H1 (cell line): ENCODE data around the gene HOXD11. TPM values are rescaled to one million over a fixed set of nuclear protein-coding genes. Genes with fewer than 3 reads are reported as not detected.

Source experiments
- CTCF ChIA-PET: fragments of 300-600 bp; sonication (Branson Sonifier 250); formaldehyde crosslinking; loops from one replicate; lab custom pipeline; 2021; ENCODE audit not compliant: partially characterized antibody; lab: Charles Lee
- POLR2A ChIA-PET: fragments of 300-600 bp; sonication (Branson Sonifier 250); formaldehyde crosslinking; loops from one replicate; lab custom pipeline; 2021; ENCODE audit warnings: inconsistent platforms; ENCODE audit not compliant: partially characterized antibody; lab: Charles Lee
- DNase-seq, 2 experiments: peaks; one replicate each; pipeline versions ENCODE4 v3.0.0 to v3.0.0-alpha.2; 2010 to 2022; ENCODE audit warnings: low spot score in 2 of 2, low read depth in 1 of 2, mixed read lengths in 1 of 2
- FAIRE-seq: peaks from 2 replicates; lab custom pipeline; 2011; peaks lifted over from hg19 to GRCh38; lab: Jason Lieb, UNC
- H2AFZ ChIP-seq: 2 replicates; pipeline ENCODE4 v1.8.1; 2012; ENCODE audit warnings: low read length, inconsistent platforms
- H2AK5ac ChIP-seq: 2 replicates; pipeline ENCODE4 v1.6.1; 2013; ENCODE audit warnings: low read depth, low read length
- H2BK120ac ChIP-seq: replicated peaks from 2 replicates; pipeline ENCODE3; 2013; ENCODE audit warnings: low read depth, low read length, inconsistent platforms
- H2BK12ac ChIP-seq: 2 replicates; pipeline ENCODE4 v1.6.1; 2013; ENCODE audit warnings: low read depth, low read length
- H2BK15ac ChIP-seq: 2 replicates; pipeline ENCODE4 v1.6.1; 2013; ENCODE audit warnings: low read length
- H2BK20ac ChIP-seq: 2 replicates; pipeline ENCODE4 v1.6.1; 2013; ENCODE audit warnings: low read length
- H2BK5ac ChIP-seq: 2 replicates; pipeline ENCODE4 v1.6.1; 2013; ENCODE audit warnings: low read depth, low read length
- H3K14ac ChIP-seq: 2 replicates; pipeline ENCODE4 v1.6.1; 2013; ENCODE audit warnings: inconsistent platforms; ENCODE audit not compliant: insufficient read length
- H3K18ac ChIP-seq: 2 replicates; pipeline ENCODE4 v1.6.1; 2013; ENCODE audit warnings: low read length; ENCODE audit errors: extremely low read depth
- H3K23ac ChIP-seq: 2 replicates; pipeline ENCODE4 v1.6.1; 2013; ENCODE audit warnings: inconsistent platforms; ENCODE audit not compliant: insufficient read length
- H3K23me2 ChIP-seq: 2 replicates; pipeline ENCODE4 v1.6.1; 2013; ENCODE audit warnings: low read depth, low read length
- H3K27ac ChIP-seq: 2 replicates; pipeline ENCODE4 v1.6.1; 2011; ENCODE audit warnings: low read depth, low read length, inconsistent platforms
- H3K27me3 ChIP-seq, 4 experiments: replicated peaks in 1 of 4; 1 replicate in 1 of 4; 2 replicates in 3 of 4; pipeline versions ENCODE4 v1.6.1 to v1.8.1; 2011 to 2013; ENCODE audit warnings: low read length in 3 of 4, mild to moderate bottlenecking in 3 of 4, inconsistent platforms in 2 of 4, mixed read lengths in 2 of 4, moderate library complexity in 1 of 4; ENCODE audit not compliant: control insufficient read depth in 3 of 4, insufficient read depth in 3 of 4; ENCODE audit errors: extremely low read depth in 1 of 4
- H3K36me3 ChIP-seq, 4 experiments: 2 replicates each; pipeline versions ENCODE4 v1.6.1 to v1.8.1; 2011 to 2013; ENCODE audit warnings: mild to moderate bottlenecking in 4 of 4, low read length in 3 of 4, moderate library complexity in 2 of 4, control low read depth in 1 of 4, inconsistent platforms in 1 of 4; ENCODE audit not compliant: insufficient read depth in 4 of 4, control insufficient read depth in 2 of 4
- H3K4ac ChIP-seq: replicated peaks from 2 replicates; pipeline ENCODE3; 2013; ENCODE audit warnings: low read length, low read depth, mixed read lengths, inconsistent platforms; ENCODE audit not compliant: insufficient read length
- H3K4me1 ChIP-seq, 4 experiments: replicated peaks in 1 of 4; 1 replicate in 1 of 4; 2 replicates in 3 of 4; pipeline versions ENCODE4 v1.6.1 to v1.8.1; 2011 to 2013; ENCODE audit warnings: low read length in 3 of 4, inconsistent platforms in 2 of 4, mixed read lengths in 1 of 4; ENCODE audit not compliant: insufficient read depth in 4 of 4, control insufficient read depth in 3 of 4
- H3K4me2 ChIP-seq, 2 experiments: 2 replicates each; pipeline versions ENCODE4 v1.6.1 to v1.8.1; 2011 to 2013; ENCODE audit warnings: low read depth in 2 of 2, low read length in 2 of 2, control low read depth in 1 of 2, inconsistent platforms in 1 of 2, mild to moderate bottlenecking in 1 of 2; ENCODE audit not compliant: insufficient read depth in 1 of 2
- H3K4me3 ChIP-seq, 4 experiments: fragments of 200-600, 300-600 bp in 1 of 4; sonication (generic), shearing (Covaris generic), sonication (Bioruptor Twin) in 1 of 4; 2 replicates each; pipeline versions ENCODE4 v1.5.1 to v1.8.1; 2011 to 2016; ENCODE audit warnings: low read length in 4 of 4, low read depth in 3 of 4, control low read depth in 2 of 4, inconsistent platforms in 2 of 4, mild to moderate bottlenecking in 2 of 4, mixed read lengths in 1 of 4, moderate library complexity in 1 of 4; ENCODE audit not compliant: insufficient read depth in 2 of 4; ENCODE audit errors: extremely low read depth in 1 of 4
- H3K56ac ChIP-seq: replicated peaks from 2 replicates; pipeline ENCODE3; 2013; ENCODE audit warnings: low read depth, mild to moderate bottlenecking, mixed read lengths, low read length, inconsistent platforms; ENCODE audit not compliant: insufficient read length
- H3K79me1 ChIP-seq: 2 replicates; pipeline ENCODE4 v1.6.1; 2013; ENCODE audit warnings: low read depth, low read length, control low read depth
- H3K79me2 ChIP-seq, 2 experiments: 2 replicates each; pipeline versions ENCODE4 v1.6.1 to v1.8.1; 2012 to 2013; ENCODE audit warnings: low read length in 2 of 2, mild to moderate bottlenecking in 2 of 2, inconsistent platforms in 1 of 2; ENCODE audit not compliant: insufficient read depth in 2 of 2, control insufficient read depth in 1 of 2
- H3K9ac ChIP-seq, 4 experiments: replicated peaks in 1 of 4; 1 replicate in 1 of 4; 2 replicates in 3 of 4; pipeline versions ENCODE4 v1.6.1 to v1.8.1; 2011 to 2013; ENCODE audit warnings: low read depth in 3 of 4, low read length in 3 of 4, control low read depth in 2 of 4, mild to moderate bottlenecking in 2 of 4, moderate library complexity in 2 of 4, inconsistent platforms in 1 of 4; ENCODE audit errors: extremely low read depth in 1 of 4
- H3K9me3 ChIP-seq, 2 experiments: 2 replicates each; pipeline versions ENCODE4 v1.6.1 to v1.8.1; 2012 to 2013; ENCODE audit warnings: mild to moderate bottlenecking in 2 of 2, moderate library complexity in 2 of 2, control low read depth in 1 of 2, inconsistent platforms in 1 of 2, low read depth in 1 of 2, low read length in 1 of 2, mixed read lengths in 1 of 2; ENCODE audit not compliant: insufficient read depth in 2 of 2
- H4K20me1 ChIP-seq, 2 experiments: replicated peaks in 1 of 2; 2 replicates each; pipeline versions ENCODE3 to v1.8.1; 2011 to 2013; ENCODE audit warnings: inconsistent platforms in 2 of 2, low read length in 2 of 2, mild to moderate bottlenecking in 1 of 2; ENCODE audit not compliant: insufficient read depth in 2 of 2, control insufficient read depth in 1 of 2
- H4K5ac ChIP-seq: 2 replicates; pipeline ENCODE4 v1.6.1; 2013; ENCODE audit warnings: low read length, low read depth, mixed read lengths, inconsistent platforms; ENCODE audit not compliant: insufficient read length
- H4K8ac ChIP-seq: 2 replicates; pipeline ENCODE4 v1.8.0; 2013; ENCODE audit warnings: mild to moderate bottlenecking, moderate library complexity, low read length, inconsistent platforms; ENCODE audit not compliant: insufficient read depth; ENCODE audit errors: extremely low read depth
- H4K91ac ChIP-seq: replicated peaks from 2 replicates; pipeline ENCODE3; 2013; ENCODE audit warnings: low read length, mixed read lengths, inconsistent platforms; ENCODE audit not compliant: insufficient read length
- ASH2L ChIP-seq: fragments of 200-600, 300-600 bp; sonication (generic); IDR thresholded peaks from one replicate; pipeline ENCODE4 v1.7.1; 2017; ENCODE audit warnings: low read length
- CHD1 ChIP-seq: IDR thresholded peaks from 2 replicates; pipeline ENCODE4 v1.6.1; 2012; ENCODE audit warnings: low read depth, low read length, improper control_type of control experiment
- EZH2 ChIP-seq: fragments of 200-600 bp; sonication (generic); IDR thresholded peaks from 2 replicates; pipeline ENCODE4 v1.7.1; 2012; ENCODE audit warnings: low read depth, mild to moderate bottlenecking, moderate library complexity, low read length, inconsistent platforms; ENCODE audit not compliant: severe bottlenecking
- KDM5A ChIP-seq: fragments of 200-600 bp; IDR thresholded peaks from 2 replicates; pipeline ENCODE4 v1.7.1; 2012; ENCODE audit warnings: mild to moderate bottlenecking, low read length, inconsistent platforms, mixed read lengths
- MAFK ChIP-seq: IDR thresholded peaks from 2 replicates; pipeline ENCODE4 v1.6.1; 2012; ENCODE audit warnings: low read depth, mild to moderate bottlenecking, improper control_type of control experiment, low read length
- POLR2AphosphoS5 ChIP-seq: IDR thresholded peaks from 2 replicates; pipeline ENCODE4 v1.6.1; 2011; ENCODE audit warnings: low read depth, low read length
- SIN3A ChIP-seq, 2 experiments: IDR thresholded peaks in 1 of 2; conservative IDR thresholded peaks in 1 of 2; 2 replicates each; pipeline ENCODE4 v1.6.1; 2011 to 2012; ENCODE audit warnings: low read length in 2 of 2, improper control_type of control experiment in 1 of 2, low read depth in 1 of 2, mild to moderate bottlenecking in 1 of 2
- SP2 ChIP-seq: IDR thresholded peaks from 2 replicates; pipeline ENCODE4 v1.6.1; 2012; ENCODE audit warnings: mild to moderate bottlenecking, low read length, inconsistent platforms
- SUZ12 ChIP-seq: fragments of 200-600 bp; sonication (generic); IDR thresholded peaks from 2 replicates; pipeline ENCODE4 v1.6.1; 2012; ENCODE audit warnings: mild to moderate bottlenecking, inconsistent platforms, low read length, moderate library complexity, mixed read lengths
- WGBS, 2 experiments: shearing (Covaris generic) in 1 of 2; methylation state at CpG; one replicate each; pipeline versions ENCODE4 v1.1.6 to v1.1.7; 2013 to 2015; ENCODE audit warnings: low lambda C conversion rate in 2 of 2, mixed read lengths in 2 of 2, inconsistent platforms in 1 of 2, low coverage in 1 of 2, missing lambda C conversion rate in 1 of 2; ENCODE audit not compliant: insufficient replicate concordance in 2 of 2, insufficient coverage in 1 of 2, insufficient read length in 1 of 2; ENCODE audit errors: extremely low coverage in 1 of 2, missing lambda C conversion rate in 1 of 2; 5-methylcytosine and 5-hydroxymethylcytosine counted together
- polyA plus RNA-seq, 7 experiments: library from polyadenylated mRNA; depleted of rRNA in 3 of 7; stranded (reverse) in 5 of 7; unstranded in 2 of 7; fragments of >200 nt in 5 of 7; fragments of 200-250 nt in 2 of 7; gene quantifications; 1 replicate in 5 of 7; 2 replicates in 1 of 7; 4 replicates in 1 of 7; pipeline versions ENCODE4 v1.2.1 to v1.2.3, GENCODE V29; 2011 to 2013; ENCODE audit warnings: missing spikeins in 2 of 7, mixed read lengths in 2 of 7
- total RNA-seq: library from RNA; stranded (reverse); fragmentation: NEBNext Ultra II Directional; extraction: Animal tissue kit (Norgen Biotek cat#: 25700); gene quantifications from 2 replicates; pipeline ENCODE4 v1.2.1, GENCODE V29; 2021
- TF ChIP-seq, protein P1 (sequence below): IDR thresholded peaks from 2 replicates; pipeline ENCODE4 v1.6.1; 2012; ENCODE audit warnings: inconsistent platforms

The HOXD11 gene
- total and polyA plus RNA-seq, 2 of the 8 experiments (the other 6 are each of a cell fraction or from before 2014, with no cell fraction given) = not detected

DNA sequence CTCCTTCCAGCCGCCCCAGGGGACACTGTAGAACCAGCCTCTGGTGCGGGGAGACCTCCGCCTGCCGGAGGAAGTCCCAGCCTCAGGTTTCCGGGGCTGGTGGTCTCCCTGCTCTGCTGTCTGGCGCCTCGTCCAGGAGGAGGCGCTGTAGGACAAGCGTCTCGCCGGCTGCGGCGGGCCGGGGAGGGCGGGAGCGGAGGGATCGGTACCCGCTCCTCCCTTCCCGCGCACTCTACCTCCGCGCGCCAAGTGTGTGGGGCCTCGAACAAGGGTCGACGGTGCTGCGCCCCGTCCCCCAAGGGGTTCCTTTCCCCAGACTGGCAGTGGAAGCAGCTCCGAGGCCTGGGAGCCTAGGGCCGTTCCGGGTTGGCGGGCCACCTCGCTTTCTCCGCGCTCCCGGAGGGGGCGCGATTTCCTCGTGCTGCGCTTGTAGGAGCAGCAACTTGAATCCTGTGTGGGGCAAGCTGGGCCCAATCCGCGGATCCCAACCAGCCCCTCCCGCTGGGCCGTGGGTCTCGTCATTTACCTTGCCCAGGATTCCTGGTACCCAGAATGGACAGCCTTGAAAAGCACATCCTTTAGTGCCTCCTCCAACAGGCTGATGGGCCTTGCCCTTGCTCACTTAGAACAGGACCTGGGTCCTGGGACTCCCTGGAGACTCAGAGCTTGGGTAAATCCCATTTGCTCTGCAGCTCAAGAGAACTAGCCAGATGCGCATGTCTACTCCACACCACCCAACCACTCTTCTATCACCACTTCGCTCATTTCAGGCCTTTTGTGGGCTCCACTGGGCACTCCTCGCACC, 33.6 kb downstream of the HOXD11 start:
- Histone ChIP-seq H2BK20ac (no peak overlapping the region), H3K79me2 (no peaks in the 10 kb centered on the region), H2AFZ (no peak overlapping the region; the same call in 1 of the 2 replicates), H4K8ac (no peak overlapping the region), H3K23ac (no peak overlapping the region), H4K20me1 (peaks cover 7 to 8% of the 10 kb centered on the region in 2 experiments), H3K9ac (no peak overlapping the region; a peak in 1 of 7 replicates), H3K9me3 (no peaks in the 10 kb centered on the region; a peak in 1 of 4 replicates), H3K36me3 (peaks cover 0 to 4% (median 0%) of the 10 kb centered on the region in 4 experiments; a peak in 1 of 8 replicates), H2AK5ac (no peak overlapping the region), H2BK15ac (peak overlapping the region; percentile 61; the same call in 1 of the 2 replicates), H3K4me2 (peak overlapping the region; percentile 4 to 79), H2BK5ac (no peak overlapping the region), H3K18ac (peak overlapping the region; percentile 51; the same call in 1 of the 2 replicates), H3K4ac (no peak overlapping the region), H3K27ac (no peak overlapping the region), H4K5ac (no peak overlapping the region), H3K27me3 (peaks cover 81 to 100% (median 96%) of the 10 kb centered on the region in 4 experiments), H2BK120ac (no peak overlapping the region), H4K91ac (peak overlapping the region; percentile 91), H2BK12ac (no peak overlapping the region), H3K14ac (no peak overlapping the region), H3K4me1 (peaks cover 0 to 9% (median 4%) of the 10 kb centered on the region in 4 experiments; a peak in 5 of 7 replicates), H3K79me1 (no peaks in the 10 kb centered on the region), H3K56ac (no peak overlapping the region), H3K23me2 (peaks cover 3% of the 10 kb centered on the region; the same call in 1 of the 2 replicates), H3K4me3 (peak overlapping the region; percentile 35 to 67 (median 59))
- ChIA-PET CTCF (interaction anchor here (0.6 to 10.0 kb wide), 91 partner anchors 9 to 1620 kb away, joined by 3 to 119 read pairs (median 5); partner anchors contain the start of genes HOXD10, HOXD4, HOXD8 and HOXD9), POLR2A (interaction anchor here (0.6 to 1.8 kb wide), 4 partner anchors 10 to 48 kb away, joined by 3 to 4 read pairs (median 3); partner anchors contain the start of genes HOXD1 and HOXD4)
- 10% methylated on average over 35 of the region's 48 CpGs; no CpG with 5 or more reads in 1 of the 2 experiments for WGBS, 2 experiments
- peak; percentile 66 to 92 for DNase-seq
- FAIRE-seq = peak; percentile 65
- 0 out of 4 replicates have a peak, but pooled peaks of 1 of the 2 experiments have one; percentile 37 for TF ChIP-seq SIN3A (conservative IDR thresholded peaks at IDR 0.05 in 1 of 2, IDR thresholded peaks at IDR 0.05 in 1 of 2; ENCODE audit: low read depth in 1 of 2, low read length in 2 of 2)
- no peak; the same call in 1 of the 2 replicates for TF ChIP-seq MAFK
- no peak for TF ChIP-seq SP2
- no peak for TF ChIP-seq KDM5A
- TF ChIP-seq, protein P1, sequence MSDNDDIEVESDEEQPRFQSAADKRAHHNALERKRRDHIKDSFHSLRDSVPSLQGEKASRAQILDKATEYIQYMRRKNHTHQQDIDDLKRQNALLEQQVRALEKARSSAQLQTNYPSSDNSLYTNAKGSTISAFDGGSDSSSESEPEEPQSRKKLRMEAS = peak; percentile 85
- TF ChIP-seq CHD1 = no peak
- peak; percentile 30 for TF ChIP-seq EZH2
- TF ChIP-seq ASH2L = peak; percentile 45
- TF ChIP-seq POLR2AphosphoS5 = no peak
- TF ChIP-seq SUZ12 = peak; percentile 55
